ES-I3 (cell line): ENCODE measurements around the gene PRXL2C.
A peak's percentile ranks its signal among the peaks of the same experiment; 100 is the strongest.
"Not testable (repeated sequence)": the region's sequence is repeated elsewhere in the genome, so short reads cannot be mapped to it uniquely, and the experiment has no call there.

Experiments used
- H3K36me3 ChIP-seq: 2 replicates; pipeline ENCODE4 v1.6.1; 2013; ENCODE audit warnings: mild to moderate bottlenecking, low read length, control low read depth, moderate library complexity; ENCODE audit not compliant: insufficient read depth
- H3K4me1 ChIP-seq: 2 replicates; pipeline ENCODE4 v1.6.1; 2013; ENCODE audit warnings: mild to moderate bottlenecking, control low read depth, low read length; ENCODE audit not compliant: insufficient read depth
- H3K9ac ChIP-seq: 2 replicates; pipeline ENCODE4 v1.6.1; 2013; ENCODE audit warnings: low read depth, mild to moderate bottlenecking, low read length, moderate library complexity
- H3K9me3 ChIP-seq: 2 replicates; pipeline ENCODE4 v1.6.1; 2013; ENCODE audit warnings: mild to moderate bottlenecking, low read length, moderate library complexity; ENCODE audit not compliant: control insufficient read depth, insufficient read depth

Gene PRXL2C

DNA sequence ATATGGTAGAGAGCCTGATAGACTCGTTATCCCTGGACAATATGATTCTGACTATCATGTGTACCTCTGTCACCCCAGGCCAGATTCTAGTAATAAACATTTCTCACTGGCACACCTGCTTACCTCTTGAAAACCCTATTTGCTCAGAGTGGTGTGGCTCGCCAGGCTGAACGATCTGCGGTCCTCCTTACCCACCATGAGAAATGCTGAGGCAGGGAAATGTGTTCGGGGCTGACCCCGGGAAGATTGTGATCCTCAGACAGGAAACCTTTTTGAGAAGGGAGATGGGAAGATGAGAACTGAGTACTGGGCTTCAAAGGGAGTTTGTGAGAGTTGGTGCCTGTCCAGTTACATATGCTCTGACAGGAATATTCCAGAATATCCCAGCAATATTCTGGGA is 10.7 kb upstream of the PRXL2C start:
- Histone ChIP-seq H3K4me1 (peaks cover 7% of the 10 kb centered on the region; the same call in 1 of the 2 replicates), H3K36me3 (no peaks in the 10 kb centered on the region), H3K9me3 (no peaks in the 10 kb centered on the region), H3K9ac (no peak overlapping the region)

DNA sequence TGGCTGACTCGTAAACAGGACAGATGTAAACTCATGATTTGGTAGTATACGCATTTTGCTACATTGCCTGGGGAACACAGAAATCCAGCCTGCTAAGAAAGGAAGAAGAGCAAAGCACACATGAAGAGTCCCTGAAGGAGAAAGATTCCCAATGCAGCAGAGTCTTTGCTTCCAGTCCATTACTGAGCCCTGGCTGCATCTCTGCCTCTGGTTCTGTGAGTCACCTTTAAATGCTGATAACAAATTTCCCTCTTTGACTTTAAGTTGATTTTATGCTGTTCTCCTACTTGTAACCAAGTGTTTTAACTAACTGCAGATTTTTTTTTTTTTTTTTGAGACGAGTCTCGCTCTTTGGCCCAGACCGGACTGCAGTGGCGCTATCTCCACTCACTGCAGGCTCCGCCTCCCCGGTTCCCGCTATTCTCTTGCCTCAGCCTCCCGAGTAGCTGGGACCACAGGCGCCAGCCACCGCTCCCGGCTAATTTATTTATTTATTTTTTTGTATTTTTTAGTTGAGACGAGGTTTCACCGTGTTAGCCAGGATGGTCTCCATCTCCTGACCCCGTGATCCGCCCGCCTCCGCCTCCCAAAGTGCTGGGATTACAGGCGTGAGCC is 8.5 kb upstream of the PRXL2C start:
- Histone ChIP-seq H3K9me3 (no peaks in the 10 kb centered on the region), H3K9ac (no peak overlapping the region), H3K36me3 (no peaks in the 10 kb centered on the region), H3K4me1 (peaks cover 7% of the 10 kb centered on the region; the same call in 1 of the 2 replicates)

DNA sequence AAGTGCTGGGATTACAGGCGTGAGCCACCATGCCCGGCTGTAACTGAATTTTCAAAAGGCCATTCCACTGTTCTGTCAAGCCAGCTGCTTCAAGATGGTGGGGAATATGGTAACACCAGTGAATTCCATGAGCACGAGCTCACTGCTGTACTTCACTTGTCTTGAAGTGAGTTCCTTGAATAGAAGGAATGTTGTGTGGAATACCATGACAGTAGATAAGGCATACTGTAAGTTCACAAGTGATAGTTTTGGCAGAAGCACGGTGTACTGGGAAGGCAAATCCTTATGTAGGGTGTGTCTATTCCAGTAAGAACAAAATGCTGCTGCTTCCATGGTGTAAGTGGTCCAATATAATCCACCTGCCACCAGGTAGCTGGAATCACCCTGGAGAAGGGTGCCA is 6.6 kb upstream of the PRXL2C start:
- Histone ChIP-seq H3K4me1 (peaks cover 7% of the 10 kb centered on the region; the same call in 1 of the 2 replicates), H3K9ac (no peak overlapping the region), H3K9me3 (no peaks in the 10 kb centered on the region), H3K36me3 (no peaks in the 10 kb centered on the region)

DNA sequence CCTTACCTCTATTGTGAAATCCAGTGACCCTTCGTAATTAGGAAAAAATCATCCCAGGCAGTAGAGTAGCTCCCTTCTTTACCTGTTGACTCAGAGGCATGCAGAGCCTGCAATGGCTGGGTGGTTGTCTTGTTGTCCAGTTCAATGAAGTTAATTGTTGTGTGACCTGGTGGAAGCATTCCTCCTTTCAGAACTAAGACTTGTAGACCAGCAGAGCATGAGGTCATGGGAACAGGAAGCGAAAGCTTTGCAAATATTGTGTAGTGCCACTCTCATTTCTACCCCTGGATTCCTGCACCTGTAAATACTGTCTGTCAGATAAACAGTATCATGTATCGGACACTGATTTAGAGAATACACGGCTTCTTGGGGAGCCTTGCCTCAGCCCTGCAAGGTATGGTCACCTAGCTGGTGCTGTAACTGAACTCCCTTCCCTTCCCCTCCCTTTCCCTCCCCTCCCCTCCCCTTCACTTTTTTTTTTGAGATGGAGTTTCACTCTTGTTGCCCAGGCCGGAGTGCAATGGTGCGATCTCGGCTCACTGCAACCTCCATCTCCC is 5.7 kb upstream of the PRXL2C start:
- Histone ChIP-seq H3K9ac (no peak overlapping the region), H3K4me1 (peaks cover 7% of the 10 kb centered on the region; the same call in 1 of the 2 replicates), H3K9me3 (no peaks in the 10 kb centered on the region), H3K36me3 (no peaks in the 10 kb centered on the region)

DNA sequence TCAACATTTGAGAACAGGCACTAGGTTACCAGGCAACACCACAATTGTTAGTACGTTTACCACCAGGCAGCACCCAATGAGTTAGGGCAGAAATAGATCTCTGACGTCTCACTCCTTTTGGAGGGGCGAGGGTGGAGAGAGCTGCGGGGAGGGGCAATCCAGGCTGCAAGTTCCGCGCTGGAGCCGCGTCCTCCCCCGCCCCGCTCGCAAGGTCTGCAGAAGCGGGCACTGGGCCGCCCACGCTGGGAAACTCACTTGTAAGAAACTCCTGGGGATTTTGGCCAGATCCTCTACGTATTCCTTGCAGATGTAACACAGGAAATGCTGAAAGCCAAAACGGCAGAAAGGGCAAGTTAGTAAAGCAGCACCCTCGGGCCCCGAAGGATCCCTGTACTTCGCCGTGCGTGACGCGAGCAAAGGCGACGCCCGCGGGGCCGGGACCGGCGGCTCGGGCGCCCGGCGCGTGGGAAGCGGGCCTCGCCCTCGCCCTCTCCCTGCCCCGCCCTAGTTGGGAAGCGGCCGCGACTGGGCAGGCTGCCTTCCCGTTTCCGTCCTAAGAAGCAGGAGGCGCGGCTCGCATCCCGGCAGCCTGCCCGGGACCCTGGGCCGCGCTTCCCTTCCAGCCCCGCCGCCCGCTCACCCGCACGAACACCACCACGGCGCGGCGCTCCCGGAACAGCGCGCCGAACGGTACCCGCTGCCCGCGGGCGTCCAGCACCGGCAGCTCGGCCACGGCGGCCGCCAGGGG is 493 bp downstream of the PRXL2C start:
- peak overlapping the region; percentile 63 for H3K9ac ChIP-seq
- H3K4me1 ChIP-seq: no peaks in the 10 kb centered on the region; the same call in 1 of the 2 replicates
- no peaks in the 10 kb centered on the region for H3K9me3 ChIP-seq
- H3K36me3 ChIP-seq: no peaks in the 10 kb centered on the region

DNA sequence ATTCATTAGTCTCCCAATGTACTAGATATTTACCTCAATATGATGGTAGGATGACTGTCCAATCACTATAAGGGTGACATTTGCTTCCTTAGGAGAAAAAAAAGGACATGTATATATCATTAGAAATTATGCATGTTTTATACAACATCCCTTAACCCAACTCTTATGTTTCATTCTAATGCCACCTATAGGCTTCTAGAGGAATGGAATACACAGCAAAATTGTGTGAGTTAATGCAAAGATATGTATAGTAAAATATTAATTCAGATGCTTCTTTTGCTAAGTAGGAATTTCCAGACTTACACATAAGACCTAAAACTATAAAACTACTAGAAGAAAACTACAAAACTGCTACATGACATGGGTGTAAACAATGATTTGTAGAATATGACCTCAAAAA is 3.5 kb downstream of the PRXL2C start:
- Histone ChIP-seq H3K36me3 (no peaks in the 10 kb centered on the region), H3K4me1 (no peaks in the 10 kb centered on the region; the same call in 1 of the 2 replicates), H3K9me3 (no peaks in the 10 kb centered on the region), H3K9ac (no peak overlapping the region)

DNA sequence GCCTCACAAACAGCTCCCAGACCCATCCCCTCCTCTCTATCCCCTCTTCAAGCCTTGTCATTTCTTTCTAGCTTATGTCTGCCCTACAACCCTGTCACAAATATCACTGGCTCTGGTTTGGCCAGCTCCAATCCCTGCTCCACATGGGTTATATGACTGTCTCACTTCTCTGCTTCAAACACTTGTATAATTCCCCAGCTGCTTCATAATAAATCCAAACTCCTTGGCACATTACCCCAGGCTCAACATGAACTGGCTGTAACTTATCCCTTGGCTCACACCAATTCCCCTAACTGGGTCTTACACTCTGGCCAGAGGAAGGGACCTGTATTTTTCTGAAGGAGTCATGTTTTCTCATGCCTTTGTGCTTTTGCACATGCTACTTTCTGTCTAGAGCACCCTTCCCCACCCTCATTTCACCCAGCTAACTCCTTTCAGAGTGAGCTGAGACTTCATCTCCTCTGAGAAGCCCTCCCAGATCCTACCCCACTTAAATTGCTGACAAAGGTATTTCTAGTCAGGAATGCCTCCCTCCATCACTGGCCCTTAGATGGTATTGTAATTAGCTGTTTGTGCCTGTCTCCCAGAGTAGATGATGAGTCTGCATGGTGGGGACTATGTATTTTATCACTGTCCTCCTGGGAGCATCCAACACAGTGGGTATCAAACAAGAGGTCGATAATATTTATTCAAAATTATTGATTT is 5.3 kb downstream of the PRXL2C start:
- Histone ChIP-seq H3K36me3 (no peaks in the 10 kb centered on the region), H3K9me3 (no peaks in the 10 kb centered on the region), H3K9ac (no peak overlapping the region), H3K4me1 (no peaks in the 10 kb centered on the region; the same call in 1 of the 2 replicates)

DNA sequence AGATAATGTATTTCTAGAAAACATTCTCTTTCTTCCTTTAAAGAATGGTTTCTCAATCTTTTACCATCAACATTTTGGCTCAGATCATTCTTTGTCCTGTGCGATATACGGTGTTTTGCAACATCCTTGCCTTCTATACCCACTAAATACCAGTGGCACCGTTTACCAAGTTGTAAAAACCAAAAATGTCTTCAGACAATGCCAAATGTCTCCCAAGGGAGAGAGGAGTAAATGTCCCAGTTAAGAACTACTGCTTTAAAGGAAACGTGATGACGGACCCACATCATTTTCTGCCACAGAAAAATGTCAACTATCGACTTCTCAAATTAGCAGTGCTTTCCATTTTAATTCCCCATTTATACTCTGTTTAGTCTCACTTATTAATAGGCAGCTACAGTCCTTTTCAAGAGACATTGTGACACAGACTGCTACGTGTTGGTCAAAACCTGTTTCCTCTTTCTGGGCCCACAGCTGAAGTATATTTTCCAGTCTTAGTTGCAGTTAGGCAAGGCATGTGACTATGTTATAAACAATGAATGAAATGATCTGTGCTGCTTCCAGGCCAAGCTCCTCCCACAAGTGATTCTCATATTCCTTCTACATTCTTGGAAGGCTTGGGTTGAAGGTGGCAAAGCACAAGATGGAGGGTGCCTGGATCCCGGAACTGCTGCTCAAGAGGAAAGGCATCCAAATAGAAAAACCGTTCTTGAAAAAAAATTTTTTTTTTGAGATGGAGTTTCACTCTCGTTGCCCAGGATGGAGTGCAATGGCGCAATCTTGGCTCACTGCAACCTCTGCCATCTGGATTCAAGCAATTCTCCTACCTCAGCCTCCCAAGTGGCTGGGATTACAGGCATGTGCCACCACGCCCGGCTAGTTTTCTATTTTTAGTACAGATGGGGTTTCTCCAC is 8.8 kb downstream of the PRXL2C start:
- H3K9ac ChIP-seq: no peak overlapping the region
- no peaks in the 10 kb centered on the region for H3K9me3 ChIP-seq
- H3K4me1 ChIP-seq: no peaks in the 10 kb centered on the region
- H3K36me3 ChIP-seq: no peaks in the 10 kb centered on the region

DNA sequence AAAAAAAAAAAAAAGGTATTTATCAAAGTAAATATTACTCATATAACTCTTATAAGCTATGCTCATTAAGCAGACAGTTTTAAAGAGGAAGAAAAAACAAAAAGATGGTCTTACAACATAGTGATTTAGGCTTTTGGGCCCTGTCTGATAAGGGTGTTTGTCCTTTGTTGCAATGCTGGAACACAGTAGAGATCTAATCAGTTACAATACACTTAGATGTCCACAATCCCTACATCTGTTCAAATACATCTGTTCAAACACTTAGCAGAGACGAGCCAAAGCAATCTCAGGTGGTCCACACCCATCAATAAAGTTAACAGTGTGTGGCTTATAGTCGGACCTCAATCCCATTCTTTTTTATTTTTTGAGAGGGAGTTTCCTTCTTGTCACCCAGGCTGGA is 11.0 kb downstream of the PRXL2C start:
- no peaks in the 10 kb centered on the region for H3K4me1 ChIP-seq
- no peaks in the 10 kb centered on the region for H3K9me3 ChIP-seq
- H3K9ac ChIP-seq: no peak overlapping the region
- no peaks in the 10 kb centered on the region for H3K36me3 ChIP-seq

DNA sequence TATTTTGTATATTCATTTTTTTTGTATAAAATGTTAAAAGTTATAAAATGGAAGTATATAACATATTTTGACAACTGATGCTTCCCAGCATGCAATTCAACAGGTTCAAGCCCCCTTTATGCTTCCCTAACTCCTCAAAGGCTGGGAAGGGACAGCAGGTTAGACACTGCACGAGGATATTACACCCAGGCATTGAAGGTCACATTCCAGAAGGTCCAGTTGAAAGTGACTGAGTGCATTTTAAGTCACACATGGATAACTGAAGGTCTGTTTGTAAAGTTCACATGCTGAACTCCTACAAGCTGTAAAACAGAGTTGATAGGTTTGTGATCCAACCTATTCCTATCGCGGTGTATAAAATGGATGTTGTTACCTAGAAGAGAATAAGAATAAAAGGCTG is 13.6 kb downstream of the PRXL2C start:
- Histone ChIP-seq H3K9me3 (no peaks in the 10 kb centered on the region), H3K4me1 (no peaks in the 10 kb centered on the region; the same call in 1 of the 2 replicates), H3K36me3 (no peaks in the 10 kb centered on the region), H3K9ac (no peak overlapping the region)

DNA sequence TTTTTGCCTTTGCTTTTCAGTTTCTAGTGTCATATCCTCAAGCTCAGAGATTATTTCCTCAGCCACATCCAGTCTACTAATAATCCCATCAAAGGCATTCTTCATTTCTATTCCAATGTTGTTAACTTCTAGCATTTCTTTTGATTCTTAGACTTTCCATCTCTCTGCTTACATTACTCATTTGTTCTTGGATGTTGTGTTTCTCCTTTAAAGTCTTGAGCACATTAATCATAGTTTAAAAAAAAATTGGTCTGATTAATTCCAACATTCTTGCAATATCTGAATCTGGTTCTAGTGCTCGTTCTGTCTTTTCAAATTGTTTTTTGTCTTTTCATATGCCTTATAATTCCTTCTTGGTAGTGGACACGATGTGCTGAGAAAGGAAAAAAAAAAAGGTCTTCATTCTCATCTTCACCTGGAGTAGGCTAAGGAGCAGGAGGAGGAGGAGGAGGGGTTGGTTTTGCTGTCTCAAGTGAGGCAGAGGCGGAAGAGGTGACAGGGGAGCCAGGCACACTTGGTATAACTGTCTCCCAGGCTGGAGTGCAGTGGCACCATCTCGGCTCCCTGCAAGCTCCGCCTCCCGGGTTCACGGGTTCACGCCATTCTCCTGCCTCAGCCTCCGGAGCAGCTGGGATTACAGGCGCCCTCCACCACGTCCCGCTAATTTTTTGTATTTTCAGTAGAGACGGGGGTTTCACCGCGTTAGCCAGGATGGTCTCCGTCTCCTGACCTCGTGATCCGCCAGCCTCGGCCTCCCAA is 16.3 kb downstream of the PRXL2C start:
- H3K9me3 ChIP-seq: no peaks in the 10 kb centered on the region
- no peak overlapping the region; the same call in 1 of the 2 replicates for H3K9ac ChIP-seq
- H3K4me1 ChIP-seq: no peaks in the 10 kb centered on the region; the same call in 1 of the 2 replicates
- H3K36me3 ChIP-seq: no peaks in the 10 kb centered on the region

DNA sequence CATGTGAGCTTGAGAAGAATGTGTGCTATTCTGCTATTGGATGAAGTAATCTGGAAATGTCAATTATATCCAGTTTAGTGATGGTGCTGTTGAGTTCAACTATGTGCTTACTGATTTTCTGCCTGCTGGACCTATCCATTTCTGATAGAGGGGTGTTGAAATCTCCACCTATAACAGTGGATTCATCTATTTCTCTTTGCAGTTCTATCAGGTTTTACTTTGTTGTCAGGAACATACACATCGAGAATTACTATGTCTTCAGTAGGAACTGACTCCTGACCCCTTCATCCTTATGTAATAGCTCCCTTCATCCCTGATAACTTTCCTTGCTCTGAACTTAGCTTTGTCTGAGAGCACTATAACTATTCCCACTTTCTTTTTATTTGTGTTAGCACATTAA is 18.7 kb downstream of the PRXL2C start:
- Histone ChIP-seq H3K9me3 (no peaks in the 10 kb centered on the region), H3K36me3 (no peaks in the 10 kb centered on the region), H3K9ac (no peak overlapping the region), H3K4me1 (no peaks in the 10 kb centered on the region; the same call in 1 of the 2 replicates)

DNA sequence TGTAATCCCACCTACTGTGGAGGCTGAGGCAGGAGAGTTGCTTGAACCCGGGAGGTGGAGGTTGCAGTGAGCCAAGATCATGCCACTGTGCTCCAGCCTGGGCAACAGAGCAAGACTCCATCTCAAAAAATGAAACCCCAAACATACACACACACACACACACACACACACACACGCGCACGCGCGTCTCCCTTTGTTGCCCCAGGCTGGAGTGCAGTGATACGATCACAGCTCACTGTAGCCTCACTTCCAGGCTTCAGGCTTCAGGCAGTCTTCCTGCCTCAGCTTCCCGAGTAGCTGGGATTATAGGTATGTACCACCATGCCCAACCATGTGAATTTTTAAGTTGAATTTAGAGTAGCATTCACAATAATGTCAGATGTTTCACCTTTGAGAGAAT is 21.5 kb downstream of the PRXL2C start:
- not testable (repeated sequence) for H3K4me1 ChIP-seq, H3K36me3 ChIP-seq, H3K9me3 ChIP-seq, H3K9ac ChIP-seq
